Stimulated activated CD8-positive, alpha-beta memory T cell treated with anti-CD3 and anti-CD28 coated beads, Interleukin-15, amount 100 ng/mL, for 1 hour (primary cell): ENCODE results near the gene EXOC4.
"Not testable (repeated sequence)": the region's sequence is repeated elsewhere in the genome, so short reads cannot be mapped to it uniquely, and the experiment has no call there.

Experiments used
- DNase-seq: peaks from one replicate; pipeline ENCODE4 v3.0.0-alpha.2; 2020; ENCODE audit warnings: low read depth

Gene EXOC4

GRCh38 chr7:133947458-133948254, 694.8 kb downstream of the EXOC4 start:
- DNase-seq: no peak

GRCh38 chr7:133948588-133948987, 695.7 kb downstream of the EXOC4 start:
- DNase-seq: no peak

DNA sequence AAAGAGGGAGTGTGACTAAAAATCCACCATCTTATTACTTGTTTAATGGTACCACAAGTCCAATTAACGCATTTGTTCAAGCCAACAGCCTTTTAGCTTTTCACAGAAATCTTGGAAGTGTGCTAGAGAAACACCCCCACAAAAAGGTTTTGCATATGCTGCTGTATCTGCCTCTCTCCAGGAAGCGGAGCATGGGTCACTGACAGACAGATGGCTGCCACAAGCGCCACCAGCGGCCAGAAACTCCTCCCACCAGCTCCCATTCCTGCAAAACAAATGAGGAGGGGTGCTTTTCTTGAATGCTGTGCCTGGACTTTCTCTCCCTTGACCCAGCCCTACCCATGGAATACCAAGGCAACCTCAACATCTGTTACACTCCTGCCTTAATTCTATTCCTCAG, 698.0 kb downstream of the EXOC4 start:
- no peak for DNase-seq

GRCh38 chr7:133955208-133955607, 702.3 kb downstream of the EXOC4 start:
- no peak for DNase-seq

- DNase-seq: no peak
Measured at GRCh38 chr7:133957845-133958244, 705.0 kb downstream of the EXOC4 start.

DNA sequence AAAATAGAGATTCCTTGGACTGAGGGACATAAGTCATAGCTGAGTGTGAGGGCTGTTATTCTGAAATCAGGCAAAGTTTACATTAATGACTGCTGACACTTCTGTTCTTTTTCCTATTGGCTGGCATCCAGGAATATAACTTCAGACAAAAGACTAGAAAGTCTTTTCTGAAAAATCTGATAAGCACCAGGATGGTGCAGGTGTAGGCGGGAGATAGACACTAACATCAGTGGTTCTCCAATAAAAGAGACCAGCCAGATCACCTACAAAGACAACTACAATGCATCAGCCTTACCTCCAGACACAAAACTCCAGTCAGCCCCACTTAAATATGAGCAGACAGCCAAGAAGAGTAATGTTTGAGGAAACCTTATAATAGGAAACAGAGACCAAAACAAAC, 705.9 kb downstream of the EXOC4 start:
- DNase-seq: no peak

DNA sequence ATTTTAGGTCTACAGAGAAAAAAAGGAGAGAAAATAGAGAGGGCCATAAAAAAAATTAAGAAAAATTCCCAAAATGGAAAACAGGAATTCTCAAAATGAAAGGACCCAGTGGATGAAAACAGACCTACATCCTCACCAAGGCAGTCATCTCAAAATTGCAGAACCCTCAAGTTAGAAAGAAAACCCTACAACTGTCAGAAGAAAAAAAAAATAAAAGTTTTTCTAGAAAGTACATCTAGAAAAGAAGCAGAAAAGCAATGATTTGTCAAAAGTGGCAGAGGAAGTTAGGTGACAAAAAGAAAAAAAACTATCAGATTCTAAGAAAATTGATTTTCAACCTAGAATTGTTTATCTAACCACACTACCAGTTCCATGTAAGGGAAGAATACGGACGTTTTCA, 706.6 kb downstream of the EXOC4 start:
- DNase-seq: no peak

DNA sequence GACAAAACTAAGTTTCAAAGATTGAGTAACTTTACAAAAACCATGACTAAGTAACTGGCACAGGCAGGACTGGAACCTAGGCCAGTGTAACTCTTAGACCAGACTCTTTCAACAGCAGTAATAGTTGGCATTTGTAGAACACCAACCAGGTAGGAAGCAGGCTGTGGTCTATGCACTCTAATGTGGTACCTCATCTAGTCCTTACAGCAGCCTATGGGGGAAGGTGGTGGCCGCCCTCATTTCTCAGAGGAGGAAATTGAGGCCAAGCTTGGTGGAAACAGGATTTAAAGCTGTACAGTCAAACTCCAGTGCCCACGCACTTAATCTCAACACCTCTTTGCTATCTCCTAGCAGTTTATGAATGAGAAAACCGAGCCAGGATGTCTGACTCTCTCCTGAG, 708.8 kb downstream of the EXOC4 start:
- DNase-seq: no peak

GRCh38 chr7:133962646-133963045, 709.8 kb downstream of the EXOC4 start:
- no peak for DNase-seq

GRCh38 chr7:133963629-133964028, 710.8 kb downstream of the EXOC4 start:
- no peak for DNase-seq

- DNase-seq: no peak
Measured at GRCh38 chr7:133971625-133972024, 718.7 kb downstream of the EXOC4 start.

DNA sequence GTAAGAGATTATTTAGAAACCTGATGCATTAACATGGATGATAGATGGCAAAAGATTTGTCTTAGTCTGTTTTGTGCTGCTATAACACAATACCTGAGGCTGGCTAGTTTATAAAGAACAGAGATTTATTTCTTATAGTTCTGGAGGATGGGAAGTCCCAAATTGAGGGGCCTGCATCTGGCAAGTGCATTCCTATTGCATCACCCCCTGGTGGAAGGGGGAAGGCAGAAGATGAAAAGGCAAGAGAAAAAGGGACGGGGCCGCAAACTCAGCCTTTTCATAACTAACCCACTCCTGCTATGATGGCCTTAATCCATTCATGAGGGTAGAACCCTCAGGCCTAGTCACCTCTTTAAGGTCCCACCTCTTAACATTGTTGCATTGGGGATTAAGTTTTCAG, 720.8 kb downstream of the EXOC4 start:
- no peak for DNase-seq

- no peak for DNase-seq
Measured at GRCh38 chr7:133975130-133975529, 722.3 kb downstream of the EXOC4 start.

DNA sequence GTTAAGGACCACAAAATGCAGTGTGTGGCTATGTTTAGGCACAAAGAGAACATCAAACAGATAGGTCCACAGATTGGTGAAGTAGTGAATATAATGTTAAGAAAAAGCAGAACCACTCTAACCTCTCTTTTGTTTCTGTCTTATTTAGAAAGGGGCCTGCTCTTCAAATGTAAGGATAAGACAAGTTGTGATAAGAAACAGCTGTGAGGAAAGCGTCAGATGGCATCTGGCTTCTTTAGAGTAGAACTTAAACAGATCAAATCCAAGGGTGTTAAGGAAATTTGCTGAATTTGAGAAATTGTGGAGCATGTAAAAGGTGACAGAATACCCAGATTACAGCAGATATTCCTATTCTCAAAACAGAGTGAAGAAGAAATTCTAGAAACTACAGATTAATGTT, 723.3 kb downstream of the EXOC4 start:
- DNase-seq: no peak

- no peak for DNase-seq
Measured at GRCh38 chr7:133977409-133978274, 724.8 kb downstream of the EXOC4 start.

- DNase-seq: no peak
Measured at GRCh38 chr7:133978502-133979295, 725.8 kb downstream of the EXOC4 start.

GRCh38 chr7:133980804-133981203, 727.9 kb downstream of the EXOC4 start:
- no peak for DNase-seq

- DNase-seq: no peak
Measured at GRCh38 chr7:133983685-133984419, 731.0 kb downstream of the EXOC4 start.

- no peak for DNase-seq
Measured at GRCh38 chr7:133985300-133985699, 732.4 kb downstream of the EXOC4 start.

DNA sequence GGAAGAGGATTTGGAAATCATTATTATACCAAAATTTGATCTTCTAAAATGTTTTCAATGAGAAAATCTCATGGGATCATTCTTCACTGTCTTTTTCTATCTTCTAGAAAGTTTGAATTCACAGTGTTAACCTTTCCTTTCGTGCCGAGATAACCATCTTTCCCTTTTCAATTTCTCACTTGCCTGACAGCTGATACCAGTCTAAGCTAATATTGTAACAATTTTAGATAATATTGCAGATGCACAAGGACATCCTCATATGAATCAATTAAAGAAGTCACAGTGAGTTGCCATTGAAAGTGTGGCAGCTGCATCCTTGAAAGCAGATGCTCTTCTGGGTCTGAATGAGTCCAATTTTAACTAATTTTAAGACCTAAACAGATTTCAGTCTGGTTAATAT, 734.7 kb downstream of the EXOC4 start:
- DNase-seq: no peak

GRCh38 chr7:133993547-133993946, 740.7 kb downstream of the EXOC4 start:
- DNase-seq: no peak

GRCh38 chr7:133994100-133994499, 741.2 kb downstream of the EXOC4 start:
- DNase-seq: not testable (repeated sequence)
